ENCODE measurements around the gene DIP2B.

DNA sequence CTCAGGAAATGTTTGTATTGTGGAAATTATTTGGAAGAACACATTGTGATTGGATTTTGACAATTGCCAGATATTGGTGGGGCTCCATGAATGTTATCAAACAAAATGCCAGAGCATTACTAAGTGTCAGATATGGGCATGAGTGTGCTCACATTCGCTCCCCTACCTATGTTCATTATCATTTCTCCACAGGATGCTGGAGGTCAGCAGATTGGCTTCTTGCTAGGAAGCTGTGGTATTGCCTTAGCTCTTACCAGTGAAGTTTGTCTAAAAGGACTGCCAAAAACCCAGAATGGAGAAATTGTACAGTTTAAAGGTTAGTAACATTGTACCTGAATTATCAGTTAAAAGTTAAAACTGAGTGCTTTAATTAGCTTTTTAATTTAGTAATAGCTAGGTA lies 180.9 kb downstream of the DIP2B start:
- TF ChIP-seq, protein P1, sequence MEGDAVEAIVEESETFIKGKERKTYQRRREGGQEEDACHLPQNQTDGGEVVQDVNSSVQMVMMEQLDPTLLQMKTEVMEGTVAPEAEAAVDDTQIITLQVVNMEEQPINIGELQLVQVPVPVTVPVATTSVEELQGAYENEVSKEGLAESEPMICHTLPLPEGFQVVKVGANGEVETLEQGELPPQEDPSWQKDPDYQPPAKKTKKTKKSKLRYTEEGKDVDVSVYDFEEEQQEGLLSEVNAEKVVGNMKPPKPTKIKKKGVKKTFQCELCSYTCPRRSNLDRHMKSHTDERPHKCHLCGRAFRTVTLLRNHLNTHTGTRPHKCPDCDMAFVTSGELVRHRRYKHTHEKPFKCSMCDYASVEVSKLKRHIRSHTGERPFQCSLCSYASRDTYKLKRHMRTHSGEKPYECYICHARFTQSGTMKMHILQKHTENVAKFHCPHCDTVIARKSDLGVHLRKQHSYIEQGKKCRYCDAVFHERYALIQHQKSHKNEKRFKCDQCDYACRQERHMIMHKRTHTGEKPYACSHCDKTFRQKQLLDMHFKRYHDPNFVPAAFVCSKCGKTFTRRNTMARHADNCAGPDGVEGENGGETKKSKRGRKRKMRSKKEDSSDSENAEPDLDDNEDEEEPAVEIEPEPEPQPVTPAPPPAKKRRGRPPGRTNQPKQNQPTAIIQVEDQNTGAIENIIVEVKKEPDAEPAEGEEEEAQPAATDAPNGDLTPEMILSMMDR (IDR thresholded peaks at IDR 0.05), result no peak
- TF ChIP-seq POLR2A (IDR thresholded peaks at IDR 0.05), result no peak
